ENCODE results near the gene FBXW2. TPM values are rescaled to one million over a fixed set of nuclear protein-coding genes. Genes with fewer than 3 reads are reported as not detected.

Gene FBXW2
- total and polyA plus RNA-seq, 2 donors (not counting 3 experiments of a cell fraction or from before 2014, with no cell fraction given), result 32.5 to 70.2 TPM

GRCh38 chr9:120829650-120830049, 36.4 kb upstream of the FBXW2 start:
- POLR2A ChIA-PET, result no interaction called here
- H3K4me1 ChIP-seq (ENCODE audit: control insufficient read depth, extremely low read depth, insufficient read depth, low read length), result no peaks in the 10 kb centered on the region
- no peaks in the 10 kb centered on the region for H3K9me1 ChIP-seq (replicated peaks; ENCODE audit: control insufficient read depth, extremely low read depth, insufficient read depth, low read length)
- H2AFZ ChIP-seq (ENCODE audit: low read depth, low read length), result no peak overlapping the region
- H4K20me1 ChIP-seq (replicated peaks; ENCODE audit: control insufficient read depth, extremely low read depth, insufficient read depth, low read length), result no peaks in the 10 kb centered on the region
- FAIRE-seq (no peak), DNase-seq (ENCODE audit: low read depth, low spot score) (no peak)
- H3K79me2 ChIP-seq (ENCODE audit: control insufficient read depth, insufficient read depth, low read length), result no peaks in the 10 kb centered on the region
- no peak overlapping the region for H3K4me2 ChIP-seq (ENCODE audit: insufficient read depth, low read length)
- intact Hi-C loops (cut with micrococcal nuclease) (no loop called here), dilution Hi-C loops (cut with MboI; ENCODE audit: extremely low pct_ligation_motif_present, low sequenced_read_pairs) (no loop called here)
- CTCF ChIA-PET, result no interaction called here
- H3K9ac ChIP-seq (replicated peaks; ENCODE audit: extremely low read depth, insufficient read depth, low read length), result no peak overlapping the region
- peaks cover 16 to 25% of the 10 kb centered on the region in 2 experiments for H3K36me3 ChIP-seq (ENCODE audit: control insufficient read depth in 2 of 2, extremely low read depth in 1 of 2, insufficient read depth in 2 of 2, low read length in 2 of 2)
- no peak overlapping the region for H3K27ac ChIP-seq (ENCODE audit: insufficient read depth, low read depth, low read length)
- H3K4me3 ChIP-seq (replicated peaks in 1 of 3; ENCODE audit: insufficient read depth in 1 of 3, low read depth in 1 of 3, low read length in 3 of 3), result no peak overlapping the region
- TF ChIP-seq MYC (IDR thresholded peaks at IDR 0.05; ENCODE audit: low read depth, low read length), result no peak
- no peak for TF ChIP-seq FOS (IDR thresholded peaks at IDR 0.05; ENCODE audit: borderline replicate concordance, insufficient read depth, low read length)
- TF ChIP-seq, protein P1, sequence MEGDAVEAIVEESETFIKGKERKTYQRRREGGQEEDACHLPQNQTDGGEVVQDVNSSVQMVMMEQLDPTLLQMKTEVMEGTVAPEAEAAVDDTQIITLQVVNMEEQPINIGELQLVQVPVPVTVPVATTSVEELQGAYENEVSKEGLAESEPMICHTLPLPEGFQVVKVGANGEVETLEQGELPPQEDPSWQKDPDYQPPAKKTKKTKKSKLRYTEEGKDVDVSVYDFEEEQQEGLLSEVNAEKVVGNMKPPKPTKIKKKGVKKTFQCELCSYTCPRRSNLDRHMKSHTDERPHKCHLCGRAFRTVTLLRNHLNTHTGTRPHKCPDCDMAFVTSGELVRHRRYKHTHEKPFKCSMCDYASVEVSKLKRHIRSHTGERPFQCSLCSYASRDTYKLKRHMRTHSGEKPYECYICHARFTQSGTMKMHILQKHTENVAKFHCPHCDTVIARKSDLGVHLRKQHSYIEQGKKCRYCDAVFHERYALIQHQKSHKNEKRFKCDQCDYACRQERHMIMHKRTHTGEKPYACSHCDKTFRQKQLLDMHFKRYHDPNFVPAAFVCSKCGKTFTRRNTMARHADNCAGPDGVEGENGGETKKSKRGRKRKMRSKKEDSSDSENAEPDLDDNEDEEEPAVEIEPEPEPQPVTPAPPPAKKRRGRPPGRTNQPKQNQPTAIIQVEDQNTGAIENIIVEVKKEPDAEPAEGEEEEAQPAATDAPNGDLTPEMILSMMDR (IDR thresholded peaks at IDR 0.05; ENCODE audit: extremely low read depth in 1 of 2, insufficient read depth in 1 of 2, low read depth in 1 of 2, low read length in 2 of 2), result no peak
- TF ChIP-seq GATA2 (IDR thresholded peaks at IDR 0.05; ENCODE audit: insufficient read depth, insufficient read length, low read depth, low read length), result no peak
- BruUV-seq (replicated peaks), result no TSS peak
- no peaks in the 10 kb centered on the region for H3K9me3 ChIP-seq (replicated peaks; ENCODE audit: control insufficient read depth, insufficient read depth, low read length)
- no peaks in the 10 kb centered on the region for H3K27me3 ChIP-seq (ENCODE audit: control insufficient read depth in 2 of 2, insufficient read depth in 2 of 2, low read length in 2 of 2)

DNA sequence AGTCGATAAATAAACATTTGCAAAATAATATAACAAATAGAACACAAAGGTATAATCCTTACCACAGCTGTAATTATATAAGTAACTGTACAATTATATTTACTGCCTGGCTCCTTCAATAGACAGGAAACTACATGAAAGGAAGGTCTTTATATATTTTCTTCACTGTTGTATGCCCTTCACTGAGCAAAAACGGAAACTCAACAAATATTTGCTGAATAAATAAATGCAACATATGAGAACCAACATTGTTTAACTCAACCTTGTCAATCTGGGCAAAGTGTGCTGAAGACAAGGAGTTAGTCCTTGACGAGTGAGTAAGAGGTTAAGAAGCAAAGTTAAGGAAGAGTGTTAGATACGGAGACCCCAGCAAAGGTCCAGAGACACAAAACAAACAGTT, 26.9 kb upstream of the FBXW2 start:
- dilution Hi-C loops (cut with MboI; ENCODE audit: extremely low pct_ligation_motif_present, low sequenced_read_pairs), result no loop called here
- TF ChIP-seq FOS (IDR thresholded peaks at IDR 0.05; ENCODE audit: borderline replicate concordance, insufficient read depth, low read length) (no peak), POLR2A (IDR thresholded peaks at IDR 0.05; ENCODE audit: low read depth, low read length) (no peak)
- DNase-seq (ENCODE audit: low read depth, low spot score) (no peak), FAIRE-seq (no peak)
- H3K79me2 ChIP-seq (ENCODE audit: control insufficient read depth, insufficient read depth, low read length), result no peaks in the 10 kb centered on the region
- H3K4me3 ChIP-seq (replicated peaks in 1 of 3; ENCODE audit: insufficient read depth in 1 of 3, low read depth in 1 of 3, low read length in 3 of 3), result no peak overlapping the region
- H2AFZ ChIP-seq (ENCODE audit: low read depth, low read length), result no peak overlapping the region
- H3K9me3 ChIP-seq (replicated peaks; ENCODE audit: control insufficient read depth, insufficient read depth, low read length), result no peaks in the 10 kb centered on the region
- ChIA-PET CTCF (no interaction called here), POLR2A (no interaction called here)
- H3K9ac ChIP-seq (replicated peaks; ENCODE audit: extremely low read depth, insufficient read depth, low read length), result no peak overlapping the region
- no peak overlapping the region for H3K27ac ChIP-seq (ENCODE audit: insufficient read depth, low read depth, low read length)
- peaks cover 15 to 23% of the 10 kb centered on the region in 2 experiments for H3K36me3 ChIP-seq (ENCODE audit: control insufficient read depth in 2 of 2, extremely low read depth in 1 of 2, insufficient read depth in 2 of 2, low read length in 2 of 2)
- no peak overlapping the region for H3K4me2 ChIP-seq (ENCODE audit: insufficient read depth, low read length)
- H3K27me3 ChIP-seq (ENCODE audit: control insufficient read depth in 2 of 2, insufficient read depth in 2 of 2, low read length in 2 of 2), result no peaks in the 10 kb centered on the region
- BruUV-seq (replicated peaks), result no TSS peak
- intact Hi-C loops (cut with micrococcal nuclease), result no loop called here
- H3K4me1 ChIP-seq (ENCODE audit: control insufficient read depth, extremely low read depth, insufficient read depth, low read length), result no peaks in the 10 kb centered on the region
- H3K9me1 ChIP-seq (replicated peaks; ENCODE audit: control insufficient read depth, extremely low read depth, insufficient read depth, low read length), result no peaks in the 10 kb centered on the region
- no peaks in the 10 kb centered on the region for H4K20me1 ChIP-seq (replicated peaks; ENCODE audit: control insufficient read depth, extremely low read depth, insufficient read depth, low read length)
